ENCODE measurements around the gene IL17RB.

IL17RB gene

GRCh38 chr3:53846134-53846850 lies at the start of gene IL17RB, which contains the start of gene CHDH:
Gene IL17RB, plus strand, starts transcription at chr3:53846568. Its CDS starts 21 bp downstream, at chr3:53846589.
Gene CHDH, minus strand, starts transcription at chr3:53846419. Its CDS starts 22,411 bp downstream, at chr3:53824008.
- DNase-seq (ENCODE audit: low read depth in 4 of 4, low spot score in 1 of 4), result peak in 1 of 4 experiments; percentile 7

GRCh38 chr3:53798144-53798543 lies 48.2 kb upstream of the IL17RB start:
- DNase-seq (ENCODE audit: low read depth in 4 of 4, low spot score in 1 of 4), result no peak

- DNase-seq (ENCODE audit: low read depth in 4 of 4, low spot score in 1 of 4), result no peak
These were observed 47.0 kb upstream of the IL17RB start for GRCh38 chr3:53799338-53799865.

GRCh38 chr3:53800041-53800906 lies 46.1 kb upstream of the IL17RB start:
- DNase-seq (ENCODE audit: low read depth in 4 of 4, low spot score in 1 of 4), result no peak

GRCh38 chr3:53801319-53801718 lies 45.0 kb upstream of the IL17RB start:
- DNase-seq (ENCODE audit: low read depth in 4 of 4, low spot score in 1 of 4), result no peak

- DNase-seq (ENCODE audit: low read depth in 4 of 4, low spot score in 1 of 4), result no peak
These were observed 44.0 kb upstream of the IL17RB start for GRCh38 chr3:53802256-53802880.

GRCh38 chr3:53803124-53803815 lies 43.1 kb upstream of the IL17RB start:
- DNase-seq (ENCODE audit: low read depth in 4 of 4, low spot score in 1 of 4), result no peak

- DNase-seq (ENCODE audit: low read depth in 4 of 4, low spot score in 1 of 4), result no peak
These were observed 42.3 kb upstream of the IL17RB start for GRCh38 chr3:53803816-53804695.

- no peak for DNase-seq (ENCODE audit: low read depth in 4 of 4, low spot score in 1 of 4)
These were observed 41.5 kb upstream of the IL17RB start for GRCh38 chr3:53804697-53805462.

- DNase-seq (ENCODE audit: low read depth in 4 of 4, low spot score in 1 of 4), result no peak
These were observed 40.8 kb upstream of the IL17RB start for GRCh38 chr3:53805463-53806159.

- no peak for DNase-seq (ENCODE audit: low read depth in 4 of 4, low spot score in 1 of 4)
These were observed 39.9 kb upstream of the IL17RB start for GRCh38 chr3:53806182-53807116.

GRCh38 chr3:53807117-53807810 lies 39.1 kb upstream of the IL17RB start:
- no peak for DNase-seq (ENCODE audit: low read depth in 4 of 4, low spot score in 1 of 4)

- no peak for DNase-seq (ENCODE audit: low read depth in 4 of 4, low spot score in 1 of 4)
These were observed 37.9 kb upstream of the IL17RB start for GRCh38 chr3:53808496-53808895.

GRCh38 chr3:53809267-53809666 lies 37.1 kb upstream of the IL17RB start:
- no peak for DNase-seq (ENCODE audit: low read depth in 4 of 4, low spot score in 1 of 4)

GRCh38 chr3:53809764-53810400 lies 36.5 kb upstream of the IL17RB start:
- DNase-seq (ENCODE audit: low read depth in 4 of 4, low spot score in 1 of 4), result no peak
